ENCODE results near the gene CTSZ.
"Not testable (repeated sequence)": the region's sequence is repeated elsewhere in the genome, so short reads cannot be mapped to it uniquely, and the experiment has no call there.

CTSZ gene

GRCh38 chr20:59006864-59007664 lies at the start of gene CTSZ:
Gene CTSZ, minus strand, starts transcription at chr20:59007254. Its CDS starts 126 bp downstream, at chr20:59007128.
- no peak for DNase-seq (ENCODE audit: low read depth in 2 of 2)

- no peak for DNase-seq (ENCODE audit: low read depth in 2 of 2)
These were observed 48.2 kb upstream of the CTSZ start for GRCh38 chr20:59055302-59055701.

DNA sequence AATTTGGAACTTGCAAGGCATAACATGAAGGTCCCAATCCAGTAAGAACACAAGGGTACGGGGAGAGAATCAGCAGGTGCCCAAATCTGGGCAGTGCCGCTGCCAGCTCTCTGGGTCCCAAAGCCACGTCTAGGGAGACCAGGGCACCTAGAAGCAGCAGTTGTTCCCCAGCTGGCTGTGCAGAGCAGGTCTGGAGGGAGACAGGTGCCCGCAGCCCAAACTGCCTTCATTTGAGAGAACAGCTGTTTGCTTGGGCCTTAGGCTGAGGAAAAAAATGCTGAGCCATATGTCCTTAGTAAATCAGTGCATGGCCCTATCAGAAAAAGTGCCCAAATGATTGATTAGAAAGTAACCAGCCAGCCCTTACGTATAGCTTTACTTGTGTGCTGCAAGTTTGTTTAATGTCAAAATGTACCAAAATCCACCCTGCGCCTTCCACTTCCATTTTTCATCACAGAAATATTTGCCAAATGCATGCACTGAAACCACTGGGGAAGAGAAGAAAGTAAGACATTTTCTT lies 44.7 kb upstream of the CTSZ start:
- DNase-seq (ENCODE audit: low read depth in 2 of 2): no peak

DNA sequence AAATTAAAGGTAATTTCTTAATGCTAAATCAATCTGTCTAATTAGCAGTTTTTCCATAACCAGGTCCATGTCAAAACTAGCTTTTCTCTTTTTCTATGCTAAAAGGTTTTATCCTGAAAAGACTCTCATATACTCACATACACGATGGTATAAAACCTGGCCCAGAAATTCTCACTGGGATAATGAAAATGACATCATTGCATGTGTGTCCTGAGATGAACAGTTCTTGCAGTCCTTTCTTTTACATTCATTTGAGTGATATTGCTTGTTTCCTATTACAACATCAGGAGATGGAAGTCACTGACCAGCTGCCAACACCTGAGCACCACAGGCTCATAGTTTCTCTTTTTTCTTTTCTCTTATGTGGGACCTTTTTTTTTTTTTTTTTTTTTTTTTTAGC lies 43.4 kb upstream of the CTSZ start:
- no peak for DNase-seq (ENCODE audit: low read depth in 2 of 2)

GRCh38 chr20:59048681-59049030 lies 41.6 kb upstream of the CTSZ start:
- DNase-seq (ENCODE audit: low read depth in 2 of 2): no peak

DNA sequence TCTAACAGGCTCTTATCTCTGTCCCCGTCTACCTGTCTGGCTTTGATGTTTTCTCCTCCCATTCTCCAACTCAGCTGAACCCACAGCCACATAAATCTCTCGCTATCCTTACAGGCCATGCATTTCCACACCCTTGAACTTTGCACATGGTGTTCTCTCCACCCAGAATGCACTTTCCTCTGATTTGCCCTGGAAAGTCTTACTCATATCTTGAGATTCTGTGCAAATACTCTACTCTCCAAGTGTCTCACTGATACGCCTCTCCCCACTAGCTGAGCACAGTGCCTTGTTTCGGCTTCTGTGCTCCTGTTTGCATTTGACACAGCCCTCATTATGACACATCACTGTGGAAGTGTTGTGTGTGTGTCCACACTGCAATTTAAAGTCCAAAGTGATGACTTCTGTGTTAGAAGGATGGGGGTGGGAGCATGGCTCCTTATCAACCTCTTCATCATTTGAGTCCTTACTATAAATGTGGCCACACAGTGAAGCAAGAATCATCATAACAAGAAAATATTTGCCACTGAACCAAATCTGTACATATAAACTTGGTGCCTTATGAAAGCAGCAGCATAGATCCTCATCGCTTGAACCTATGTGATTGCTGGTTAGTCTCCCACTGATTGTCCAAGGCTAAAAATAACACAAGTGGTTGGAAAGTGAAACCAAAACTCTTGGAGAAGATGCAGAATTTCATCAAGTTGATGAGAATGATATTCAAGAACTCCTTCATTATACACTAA lies 41.1 kb upstream of the CTSZ start:
- peak in 1 of 2 donors; percentile 25 for DNase-seq (ENCODE audit: low read depth in 2 of 2)

DNA sequence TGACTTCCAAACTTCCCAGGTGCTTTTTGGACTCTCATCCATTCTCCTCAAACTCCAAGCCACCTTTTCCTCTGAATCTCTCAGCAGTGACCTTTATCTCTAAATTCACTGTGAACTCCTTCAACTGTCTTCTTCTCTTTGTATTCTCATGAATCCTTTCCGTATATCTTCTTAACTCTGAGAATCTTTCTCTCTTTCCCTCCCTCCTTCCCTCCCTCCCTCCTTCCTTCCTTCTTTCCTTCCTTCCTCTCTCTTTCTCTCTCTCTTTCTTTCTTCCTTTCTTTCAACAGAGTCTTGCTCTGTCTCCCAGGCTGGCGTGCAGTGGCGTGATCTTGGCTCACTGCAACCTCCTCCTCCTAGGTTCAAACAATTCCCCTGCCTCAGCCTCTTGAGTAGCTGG lies 39.8 kb upstream of the CTSZ start:
- DNase-seq (ENCODE audit: low read depth in 2 of 2): no peak

GRCh38 chr20:59044796-59045195 lies 37.7 kb upstream of the CTSZ start:
- no peak for DNase-seq (ENCODE audit: low read depth in 2 of 2)

DNA sequence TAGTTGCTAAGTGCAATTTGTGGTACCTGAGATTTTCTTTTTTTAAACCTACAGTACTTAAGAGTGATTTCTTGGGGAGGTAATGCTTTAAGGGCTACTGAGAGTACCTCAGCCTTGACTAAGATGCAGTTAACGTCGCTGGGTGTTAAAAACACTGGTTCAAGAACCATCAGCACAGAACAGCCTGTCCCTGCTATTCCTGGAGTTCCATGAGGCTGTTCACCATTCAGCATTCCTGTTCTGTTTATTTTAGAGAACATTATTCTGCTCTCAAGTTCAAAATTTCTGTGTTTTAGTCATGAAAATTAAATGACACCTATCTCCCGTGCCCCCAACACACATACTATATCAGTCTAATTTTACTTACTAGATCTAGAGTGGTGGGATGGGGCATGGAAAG lies 37.2 kb upstream of the CTSZ start:
- no peak for DNase-seq (ENCODE audit: low read depth in 2 of 2)

- DNase-seq (ENCODE audit: low read depth in 2 of 2): no peak
These were observed 36.6 kb upstream of the CTSZ start for GRCh38 chr20:59043698-59044097.

- peak; percentile 92 to 93 for DNase-seq (ENCODE audit: low read depth in 2 of 2)
These were observed 36.0 kb upstream of the CTSZ start for GRCh38 chr20:59042796-59043631.

DNA sequence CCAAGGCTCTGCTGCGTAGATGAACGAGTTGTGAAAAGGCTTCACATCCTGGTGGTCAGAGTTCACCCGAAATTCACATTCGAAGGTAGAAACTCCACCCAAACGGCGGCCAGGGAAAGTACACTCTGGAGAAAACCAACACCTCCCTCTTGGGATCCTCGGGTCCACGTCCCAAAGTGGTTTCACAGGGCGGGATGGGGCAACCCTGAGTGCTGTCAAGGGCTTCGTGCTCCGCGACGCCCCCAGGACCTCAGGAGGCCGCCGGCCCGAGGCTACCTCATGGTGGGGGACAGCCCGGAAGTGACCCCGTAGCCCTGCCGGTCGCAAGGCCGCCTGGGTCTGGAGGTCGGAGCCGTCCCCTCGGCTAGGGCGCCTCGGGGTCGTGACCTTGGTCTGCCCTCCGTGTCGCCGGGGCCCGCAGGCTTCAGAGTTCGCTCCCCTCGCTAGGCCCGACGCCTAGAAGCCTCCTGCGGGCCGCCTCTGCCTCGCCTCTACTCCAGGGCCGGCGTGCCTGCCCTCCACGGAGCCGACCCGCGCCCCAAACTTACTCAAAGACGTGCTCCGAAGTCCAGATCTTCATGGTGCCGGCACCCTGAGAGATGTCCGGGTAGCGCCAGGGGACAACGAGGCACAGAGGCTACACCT lies 35.2 kb upstream of the CTSZ start, which contains the start of gene PRELID3B:
Gene PRELID3B (minus strand): TSS at position 636 of the 645 bp plus-strand sequence. CDS start 56 bp downstream, at position 580.
- DNase-seq (ENCODE audit: low read depth in 2 of 2): no peak

- DNase-seq (ENCODE audit: low read depth in 2 of 2): not testable (repeated sequence)
These were observed 34.4 kb upstream of the CTSZ start for GRCh38 chr20:59041487-59041886.

DNA sequence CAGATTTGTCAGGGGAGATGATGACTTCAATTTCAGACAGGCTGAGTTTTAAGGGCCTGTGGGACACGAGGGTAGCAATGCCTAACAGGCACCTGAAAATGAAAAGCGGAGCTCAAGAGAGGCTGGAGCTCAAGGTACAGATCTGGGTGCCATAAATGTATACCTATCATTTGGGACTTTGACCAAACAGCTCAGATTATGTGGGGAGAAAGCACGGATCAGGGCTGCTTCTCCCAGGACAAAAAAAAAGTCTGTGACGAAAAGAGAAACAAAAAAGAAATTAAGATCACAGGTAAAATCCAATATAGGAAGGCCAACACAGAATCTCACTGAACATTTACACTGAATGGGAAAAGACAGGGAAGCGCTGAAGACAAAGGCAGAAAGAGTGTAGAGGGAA lies 33.6 kb upstream of the CTSZ start:
- no peak for DNase-seq (ENCODE audit: low read depth in 2 of 2)

GRCh38 chr20:59039233-59039632 lies 32.2 kb upstream of the CTSZ start:
- no peak for DNase-seq (ENCODE audit: low read depth in 2 of 2)

- no peak for DNase-seq (ENCODE audit: low read depth in 2 of 2)
These were observed 30.3 kb upstream of the CTSZ start for GRCh38 chr20:59037386-59037785.

- DNase-seq (ENCODE audit: low read depth in 2 of 2): no peak
These were observed 28.3 kb upstream of the CTSZ start for GRCh38 chr20:59035381-59035780.

- DNase-seq (ENCODE audit: low read depth in 2 of 2): no peak
These were observed 26.6 kb upstream of the CTSZ start for GRCh38 chr20:59033616-59034165.

GRCh38 chr20:59033093-59033492 lies 26.0 kb upstream of the CTSZ start:
- no peak for DNase-seq (ENCODE audit: low read depth in 2 of 2)

- DNase-seq (ENCODE audit: low read depth in 2 of 2): no peak
These were observed 25.6 kb upstream of the CTSZ start for GRCh38 chr20:59032713-59033059.

- peak; percentile 97 to 99 for DNase-seq (ENCODE audit: low read depth in 2 of 2)
These were observed 25.1 kb upstream of the CTSZ start, which contains the start of gene ATP5F1E for GRCh38 chr20:59032023-59032712. Gene ATP5F1E, minus strand, starts transcription at chr20:59032335. Its CDS starts 84 bp downstream, at chr20:59032251.

Data from stimulated activated CD8-positive, alpha-beta memory T cell treated with anti-CD3 and anti-CD28 coated beads, Interleukin-15, amount 100 ng/mL, for 48 hours (primary cell).